ENCODE data around the gene WRNIP1. TPM values are rescaled to one million over a fixed set of nuclear protein-coding genes. Genes with fewer than 3 reads are reported as not detected.
A peak's percentile ranks its signal among the peaks of the same experiment; 100 is the strongest.
"Not testable (repeated sequence)": the region's sequence is repeated elsewhere in the genome, so short reads cannot be mapped to it uniquely, and the experiment has no call there.

The WRNIP1 gene
- total RNA-seq, 1 donor from 2014 or later: 46.5 TPM

GRCh38 chr6:2758980-2759379 lies 6.2 kb upstream of the WRNIP1 start:
- Mint-ChIP-seq H3K9me3 (ENCODE audit: unreplicated experiment) (peaks cover 3% of the 10 kb centered on the region), H3K4me1 (ENCODE audit: low read depth, unreplicated experiment) (peaks cover 5% of the 10 kb centered on the region), H3K27ac (ENCODE audit: unreplicated experiment) (no peak overlapping the region), H3K4me3 (ENCODE audit: unreplicated experiment) (no peak overlapping the region), H3K27me3 (ENCODE audit: unreplicated experiment) (peaks cover 2% of the 10 kb centered on the region), H3K36me3 (ENCODE audit: unreplicated experiment) (no peaks in the 10 kb centered on the region)
- DNase-seq: no peak
- no peak for TF ChIP-seq CTCF (IDR thresholded peaks at IDR 0.05; ENCODE audit: partially characterized antibody, unreplicated experiment)

GRCh38 chr6:2760882-2761842 lies 4.0 kb upstream of the WRNIP1 start:
- Mint-ChIP-seq H3K36me3 (ENCODE audit: unreplicated experiment) (no peaks in the 10 kb centered on the region), H3K27me3 (ENCODE audit: unreplicated experiment) (peaks cover 6% of the 10 kb centered on the region), H3K27ac (ENCODE audit: unreplicated experiment) (no peak overlapping the region), H3K4me3 (ENCODE audit: unreplicated experiment) (no peak overlapping the region), H3K4me1 (ENCODE audit: low read depth, unreplicated experiment) (peaks cover 8% of the 10 kb centered on the region), H3K9me3 (ENCODE audit: unreplicated experiment) (peaks cover 7% of the 10 kb centered on the region)
- DNase-seq: no peak
- TF ChIP-seq CTCF (IDR thresholded peaks at IDR 0.05; ENCODE audit: partially characterized antibody, unreplicated experiment): peak; percentile 71

GRCh38 chr6:2762868-2763267 lies 2.3 kb upstream of the WRNIP1 start:
- DNase-seq; H3K4me3 Mint-ChIP-seq (ENCODE audit: unreplicated experiment); H3K36me3 Mint-ChIP-seq (ENCODE audit: unreplicated experiment); H3K27me3 Mint-ChIP-seq (ENCODE audit: unreplicated experiment); H3K27ac Mint-ChIP-seq (ENCODE audit: unreplicated experiment): not testable (repeated sequence)
- Mint-ChIP-seq H3K9me3 (ENCODE audit: unreplicated experiment) (peaks cover 13% of the 10 kb centered on the region), H3K4me1 (ENCODE audit: low read depth, unreplicated experiment) (peaks cover 11% of the 10 kb centered on the region)

- no peak for TF ChIP-seq CTCF (IDR thresholded peaks at IDR 0.05; ENCODE audit: partially characterized antibody, unreplicated experiment)
- no peak overlapping the region for H3K4me3 Mint-ChIP-seq (ENCODE audit: unreplicated experiment)
- DNase-seq: no peak
- no peaks in the 10 kb centered on the region for H3K36me3 Mint-ChIP-seq (ENCODE audit: unreplicated experiment)
- no peak overlapping the region for H3K27ac Mint-ChIP-seq (ENCODE audit: unreplicated experiment)
- peaks cover 13% of the 10 kb centered on the region for H3K9me3 Mint-ChIP-seq (ENCODE audit: unreplicated experiment)
- H3K27me3 Mint-ChIP-seq (ENCODE audit: unreplicated experiment): peaks cover 10% of the 10 kb centered on the region
- H3K4me1 Mint-ChIP-seq (ENCODE audit: low read depth, unreplicated experiment): peaks cover 15% of the 10 kb centered on the region
Observed at GRCh38 chr6:2763345-2763841, 1.8 kb upstream of the WRNIP1 start.

GRCh38 chr6:2763876-2764540 lies 1.2 kb upstream of the WRNIP1 start:
- peak overlapping the region; percentile 91 for H3K4me3 Mint-ChIP-seq (ENCODE audit: unreplicated experiment)
- no peaks in the 10 kb centered on the region for H3K36me3 Mint-ChIP-seq (ENCODE audit: unreplicated experiment)
- peaks cover 10% of the 10 kb centered on the region for H3K27me3 Mint-ChIP-seq (ENCODE audit: unreplicated experiment)
- H3K27ac Mint-ChIP-seq (ENCODE audit: unreplicated experiment): peak overlapping the region; percentile 98
- no peak for DNase-seq
- peaks cover 19% of the 10 kb centered on the region for H3K4me1 Mint-ChIP-seq (ENCODE audit: low read depth, unreplicated experiment)
- no peak for TF ChIP-seq CTCF (IDR thresholded peaks at IDR 0.05; ENCODE audit: partially characterized antibody, unreplicated experiment)
- H3K9me3 Mint-ChIP-seq (ENCODE audit: unreplicated experiment): peaks cover 13% of the 10 kb centered on the region

All from glutamatergic neuron (in vitro differentiated cells).